Activated effector memory CD4-positive, alpha-beta T cell treated with Interleukin-2 at 50 U/mL for 16 hours (primary cell): ENCODE data around the gene MADCAM1.

ENCODE experiments used
- DNase-seq: peaks from one replicate; pipeline ENCODE4 v3.0.0-alpha.2; 2020

MADCAM1 gene

GRCh38 chr19:489418-490196 is 6.7 kb upstream of the MADCAM1 start:
- no peak for DNase-seq

DNA sequence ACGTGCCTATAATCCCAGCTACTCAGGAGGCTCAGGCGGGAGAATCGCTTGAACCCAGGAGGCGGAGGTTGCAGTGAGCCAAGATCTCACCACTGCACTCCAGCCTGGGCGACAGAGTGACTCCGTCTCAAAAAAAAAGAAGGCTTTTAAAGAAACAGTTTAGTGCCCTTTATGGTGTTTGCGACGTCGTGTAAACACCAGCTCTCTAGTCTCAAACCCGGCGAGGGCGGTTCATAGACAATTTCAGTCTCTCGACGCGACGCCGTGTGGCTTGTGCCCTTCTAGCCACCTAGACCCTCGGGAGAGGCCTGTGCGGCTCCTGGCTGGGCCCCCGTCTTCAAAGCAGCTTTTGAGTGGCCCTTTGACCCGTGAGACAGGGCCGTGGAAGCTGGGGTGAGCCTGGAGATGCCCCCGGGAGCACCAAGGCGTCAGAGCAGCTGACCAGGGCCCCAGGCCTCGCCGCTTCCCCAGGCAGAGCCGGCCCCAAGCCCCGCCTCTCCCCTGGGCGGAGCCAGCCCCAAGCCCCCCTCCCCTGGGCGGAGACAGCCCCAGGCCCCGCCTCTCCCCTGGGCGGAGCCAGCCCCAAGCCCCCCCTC is 5.0 kb upstream of the MADCAM1 start:
- DNase-seq, result no peak

GRCh38 chr19:492091-492531 is 4.2 kb upstream of the MADCAM1 start:
- peak; percentile 18 for DNase-seq

- DNase-seq, result no peak
Measured at GRCh38 chr19:493391-494170, 2.7 kb upstream of the MADCAM1 start.

DNA sequence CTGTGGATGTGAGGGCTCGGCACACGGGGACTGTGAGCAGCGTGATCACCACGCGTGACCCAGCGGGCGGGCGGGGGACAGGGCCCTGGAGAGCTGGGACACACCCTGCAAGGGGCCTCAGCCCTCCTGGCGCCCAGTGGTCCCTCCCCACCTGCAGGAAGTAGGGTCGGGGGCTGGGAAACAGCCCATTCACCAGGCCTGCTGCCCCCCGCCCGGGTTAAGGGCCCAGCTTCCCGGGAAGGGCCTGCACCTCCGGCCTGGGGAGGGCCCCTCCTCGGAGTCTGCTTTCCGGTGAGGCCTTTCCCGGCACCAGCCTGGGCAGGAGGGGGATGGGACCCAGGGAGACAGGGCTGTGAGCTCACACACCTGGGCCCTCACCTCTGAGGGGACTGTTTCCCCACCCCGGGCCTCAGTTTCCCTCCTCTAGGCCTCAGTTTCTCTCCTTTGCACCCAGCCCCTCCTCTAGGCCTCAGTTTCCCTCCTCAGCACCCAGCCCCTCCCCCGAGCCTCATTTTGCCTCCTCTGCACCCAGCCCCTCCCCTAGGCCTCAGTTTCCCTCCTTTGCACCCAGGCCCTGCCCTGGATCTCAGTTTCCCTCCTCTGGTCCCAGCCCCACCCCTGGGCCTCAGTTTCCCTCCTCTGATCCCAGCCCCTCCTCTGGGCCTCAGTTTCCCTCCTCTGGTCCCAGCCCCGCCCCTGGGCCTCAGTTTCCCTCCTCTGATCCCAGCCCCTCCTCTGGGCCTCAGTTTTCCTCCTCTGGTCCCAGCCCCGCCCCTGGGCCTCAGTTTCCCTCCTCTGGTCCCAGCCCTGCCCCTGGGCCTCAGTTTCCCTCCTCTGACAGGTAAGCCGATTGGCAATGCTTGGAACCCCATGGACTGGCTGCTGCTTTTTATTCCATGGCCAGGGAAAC is 1.9 kb upstream of the MADCAM1 start:
- DNase-seq, result no peak

DNA sequence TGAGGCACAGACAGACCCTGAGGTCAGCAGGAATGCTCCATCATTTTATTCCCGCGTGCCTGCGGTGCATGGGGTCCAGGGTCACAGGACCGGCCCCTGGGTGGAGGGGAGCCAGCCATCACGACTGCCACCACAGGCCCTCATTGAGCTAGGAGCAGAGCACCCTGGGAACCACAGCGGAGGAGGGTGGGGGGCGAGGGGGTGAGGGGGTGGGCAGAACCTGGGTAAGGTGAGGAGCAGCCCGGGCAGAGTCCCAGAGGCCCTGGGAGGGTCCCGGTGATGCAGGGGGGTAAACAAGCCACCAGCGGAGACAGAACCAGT is 1.2 kb upstream of the MADCAM1 start:
- no peak for DNase-seq

DNA sequence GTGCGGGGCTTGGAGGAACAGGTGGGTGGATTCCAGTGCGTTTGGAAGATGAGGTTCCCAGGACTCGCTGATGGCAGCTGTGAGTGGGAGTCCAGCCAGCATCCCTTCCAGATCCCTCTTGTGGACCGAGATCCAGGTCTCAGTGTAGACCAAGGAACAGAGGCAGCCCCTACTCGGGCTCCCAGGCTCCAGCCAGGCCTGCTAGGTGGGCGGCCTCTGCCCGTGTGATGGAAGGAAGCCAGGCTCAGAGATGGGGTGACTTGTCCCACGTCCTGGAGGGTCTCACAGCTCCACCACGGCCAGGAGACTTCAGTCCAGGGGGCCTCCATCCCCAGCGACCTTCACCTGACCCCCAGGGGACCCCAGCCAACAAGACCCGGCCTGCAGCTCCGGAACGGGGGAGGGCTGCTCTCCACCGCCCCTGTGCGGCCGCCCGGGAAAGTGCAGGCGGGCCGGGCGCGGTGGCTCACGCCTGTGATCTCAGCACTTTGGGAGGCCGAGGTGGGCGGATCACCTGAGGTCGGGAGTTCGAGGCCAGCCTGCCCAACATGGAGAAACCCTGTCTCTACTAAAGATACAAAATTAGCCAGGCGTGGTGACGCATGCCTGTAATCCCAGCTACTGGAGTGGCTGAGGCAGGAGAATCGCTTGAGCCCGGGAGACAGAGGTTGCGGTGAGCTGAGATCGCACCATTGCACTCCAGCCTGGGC is 729 bp upstream of the MADCAM1 start:
- peak; percentile 30 for DNase-seq

- DNase-seq, result no peak
Measured at GRCh38 chr19:496986-497385, 700 bp downstream of the MADCAM1 start.

DNA sequence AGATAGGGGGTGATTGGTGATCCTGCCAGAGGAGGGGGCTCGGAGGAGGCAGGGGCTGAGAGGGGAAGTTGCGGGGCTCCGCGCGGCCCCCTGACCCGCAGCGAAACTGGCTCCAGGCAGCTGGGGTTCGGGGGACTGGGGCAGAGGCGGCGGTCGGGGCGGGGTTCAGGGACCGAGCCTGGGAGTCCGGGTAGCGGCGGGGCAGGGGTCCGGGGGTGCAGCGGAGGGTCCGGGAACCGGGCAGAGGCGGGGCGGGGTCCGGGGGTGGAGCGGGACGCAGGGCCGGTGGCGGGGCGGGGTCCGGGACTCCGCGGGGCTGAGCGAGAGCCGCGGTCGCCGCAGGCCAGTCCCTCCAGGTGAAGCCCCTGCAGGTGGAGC is 1.2 kb downstream of the MADCAM1 start:
- DNase-seq, result no peak

GRCh38 chr19:497869-498510 is 1.7 kb downstream of the MADCAM1 start:
- DNase-seq, result no peak

DNA sequence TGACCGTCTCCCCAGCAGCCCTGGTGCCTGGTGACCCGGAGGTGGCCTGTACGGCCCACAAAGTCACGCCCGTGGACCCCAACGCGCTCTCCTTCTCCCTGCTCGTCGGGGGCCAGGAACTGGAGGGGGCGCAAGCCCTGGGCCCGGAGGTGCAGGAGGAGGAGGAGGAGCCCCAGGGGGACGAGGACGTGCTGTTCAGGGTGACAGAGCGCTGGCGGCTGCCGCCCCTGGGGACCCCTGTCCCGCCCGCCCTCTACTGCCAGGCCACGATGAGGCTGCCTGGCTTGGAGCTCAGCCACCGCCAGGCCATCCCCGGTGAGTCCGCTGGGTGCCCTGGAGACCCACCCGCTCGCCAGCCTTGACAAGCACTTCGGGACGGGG is 2.2 kb downstream of the MADCAM1 start:
- DNase-seq, result no peak

- no peak for DNase-seq
Measured at GRCh38 chr19:498977-499623, 2.8 kb downstream of the MADCAM1 start.

- no peak for DNase-seq
Measured at GRCh38 chr19:501646-502045, 5.4 kb downstream of the MADCAM1 start.

DNA sequence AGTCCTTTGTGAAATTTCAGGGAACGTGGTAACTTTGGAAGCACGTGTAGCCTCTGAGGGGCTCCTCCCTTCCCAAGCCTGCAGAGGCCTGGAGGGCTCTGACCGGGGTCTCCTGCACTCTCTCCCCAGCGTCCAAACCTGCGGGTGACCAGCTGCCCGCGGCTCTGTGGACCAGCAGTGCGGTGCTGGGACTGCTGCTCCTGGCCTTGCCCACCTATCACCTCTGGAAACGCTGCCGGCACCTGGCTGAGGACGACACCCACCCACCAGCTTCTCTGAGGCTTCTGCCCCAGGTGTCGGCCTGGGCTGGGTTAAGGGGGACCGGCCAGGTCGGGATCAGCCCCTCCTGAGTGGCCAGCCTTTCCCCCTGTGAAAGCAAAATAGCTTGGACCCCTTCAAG is 8.3 kb downstream of the MADCAM1 start:
- DNase-seq, result no peak

- peak; percentile 88 for DNase-seq
Measured at GRCh38 chr19:506404-507285, 10.4 kb downstream of the MADCAM1 start.

GRCh38 chr19:507286-508203 is 11.3 kb downstream of the MADCAM1 start, which contains the start of gene TPGS1:
Gene TPGS1, plus strand, starts transcription at chr19:507497. Its CDS starts 10 bp downstream, at chr19:507507.
- peak; percentile 82 for DNase-seq

DNA sequence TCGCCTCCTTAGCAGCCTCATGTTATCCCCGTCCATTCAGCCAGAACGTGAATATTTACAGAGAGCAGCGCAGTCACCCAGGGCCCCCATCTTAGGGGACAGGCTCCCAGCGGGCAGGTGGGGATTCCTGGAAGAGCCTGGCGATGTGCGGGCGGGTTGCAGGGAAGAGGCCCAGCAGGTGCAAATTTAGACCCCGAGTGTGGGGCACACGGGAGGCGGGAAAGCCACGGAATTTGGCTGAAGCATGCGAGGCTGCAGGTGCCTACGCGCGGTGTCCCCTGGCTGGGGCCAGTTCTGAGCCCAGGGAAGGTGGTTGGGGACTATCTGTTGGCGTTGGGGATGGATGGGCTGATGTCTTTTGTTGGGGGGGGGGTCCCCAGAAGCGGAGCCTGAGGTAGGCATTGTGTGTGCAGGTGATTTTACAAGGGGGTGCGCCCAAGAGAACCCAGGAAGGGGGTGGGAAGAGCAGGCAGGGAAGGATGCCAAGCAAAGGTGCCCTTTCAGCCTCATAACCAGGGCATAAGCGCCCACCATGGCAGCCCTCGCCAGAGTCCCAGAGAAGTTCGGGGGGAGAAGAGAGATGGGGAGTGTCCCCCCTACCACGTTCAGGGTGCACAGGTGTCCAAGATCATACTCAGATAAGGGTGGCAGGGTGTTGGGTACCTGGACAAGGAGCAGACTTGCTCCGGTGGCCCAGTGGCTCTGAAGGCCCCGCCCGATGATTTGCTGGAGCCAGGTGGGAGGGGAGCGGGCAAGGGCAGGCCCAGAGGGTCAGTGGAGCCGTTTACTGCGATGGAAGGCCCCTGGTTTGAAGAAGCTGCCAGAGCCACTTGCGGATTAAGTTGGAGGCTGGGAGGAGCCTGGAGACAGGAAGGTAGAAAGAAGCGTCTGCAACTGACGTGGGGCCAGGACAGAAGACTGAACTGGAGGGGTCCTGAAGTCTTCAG is 12.2 kb downstream of the MADCAM1 start:
- DNase-seq, result no peak

DNA sequence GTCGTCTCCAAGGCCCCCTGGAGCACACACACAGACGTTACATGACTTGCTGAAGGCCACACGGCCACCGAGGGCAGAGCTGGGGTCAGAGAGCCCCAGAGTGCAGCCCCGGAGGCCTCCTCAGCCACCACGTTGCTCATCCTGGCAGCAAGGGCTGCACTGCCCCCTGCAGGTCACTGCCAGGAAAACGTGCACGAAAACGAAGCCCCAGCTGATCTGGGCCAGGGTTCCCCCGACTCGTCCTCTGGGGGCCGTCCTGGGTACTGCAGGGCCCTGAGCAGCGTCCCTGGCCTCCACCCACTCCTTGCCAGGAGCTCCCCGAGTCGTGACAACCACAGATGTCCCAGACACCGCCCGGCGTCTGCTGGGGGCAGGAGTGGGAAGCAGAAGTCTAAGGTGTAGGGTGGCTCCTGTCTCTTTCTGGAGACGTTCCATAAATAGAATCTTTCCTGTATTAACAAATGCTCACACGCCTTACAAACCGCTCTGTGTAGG is 14.4 kb downstream of the MADCAM1 start:
- DNase-seq, result peak; percentile 86
